ENCODE results near the gene DPYD. TPM values are rescaled to one million over a fixed set of nuclear protein-coding genes. Genes with fewer than 3 reads are reported as not detected.

DPYD gene
- total RNA-seq, 1 donor, result 81.4 TPM

DNA sequence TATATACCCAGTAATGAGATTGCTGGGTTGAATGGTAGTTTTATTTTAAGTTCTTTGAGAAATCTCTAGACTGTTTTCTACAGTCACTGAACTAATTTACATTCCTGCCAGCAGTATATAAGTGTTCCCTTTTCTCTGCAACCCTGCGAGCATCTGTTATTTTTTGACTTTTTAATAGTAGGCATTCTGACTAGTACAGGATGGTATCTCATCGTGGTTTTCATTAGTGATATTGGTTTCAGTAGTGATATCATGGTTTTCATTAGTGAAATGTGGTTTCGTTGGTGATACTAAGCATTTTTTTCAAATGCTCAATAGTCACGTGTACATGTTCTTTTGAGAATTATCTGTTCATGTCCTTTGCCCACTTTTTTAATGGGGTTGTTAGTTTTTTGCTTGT lies 882.4 kb downstream of the DPYD start:
- Histone ChIP-seq H3K4me3 (ENCODE audit: insufficient read depth, low read length) (no peak overlapping the region), H3K79me2 (ENCODE audit: insufficient read depth, low read length) (no peaks in the 10 kb centered on the region), H3K4me2 (ENCODE audit: insufficient read depth, low read length) (no peak overlapping the region), H3K27me3 (ENCODE audit: insufficient read depth, low read length) (no peaks in the 10 kb centered on the region), H3K27ac (ENCODE audit: low read depth, low read length) (no peak overlapping the region), H3K4me1 (ENCODE audit: insufficient read depth, low read length) (peaks cover 11% of the 10 kb centered on the region), H3K36me3 (ENCODE audit: insufficient read depth, low read length) (no peaks in the 10 kb centered on the region), H2AFZ (ENCODE audit: low read length) (no peak overlapping the region), H4K20me1 (ENCODE audit: insufficient read depth, low read length) (no peaks in the 10 kb centered on the region), H3K9me3 (ENCODE audit: low read depth, low read length) (peaks cover 2% of the 10 kb centered on the region)
- TF ChIP-seq, protein P1, sequence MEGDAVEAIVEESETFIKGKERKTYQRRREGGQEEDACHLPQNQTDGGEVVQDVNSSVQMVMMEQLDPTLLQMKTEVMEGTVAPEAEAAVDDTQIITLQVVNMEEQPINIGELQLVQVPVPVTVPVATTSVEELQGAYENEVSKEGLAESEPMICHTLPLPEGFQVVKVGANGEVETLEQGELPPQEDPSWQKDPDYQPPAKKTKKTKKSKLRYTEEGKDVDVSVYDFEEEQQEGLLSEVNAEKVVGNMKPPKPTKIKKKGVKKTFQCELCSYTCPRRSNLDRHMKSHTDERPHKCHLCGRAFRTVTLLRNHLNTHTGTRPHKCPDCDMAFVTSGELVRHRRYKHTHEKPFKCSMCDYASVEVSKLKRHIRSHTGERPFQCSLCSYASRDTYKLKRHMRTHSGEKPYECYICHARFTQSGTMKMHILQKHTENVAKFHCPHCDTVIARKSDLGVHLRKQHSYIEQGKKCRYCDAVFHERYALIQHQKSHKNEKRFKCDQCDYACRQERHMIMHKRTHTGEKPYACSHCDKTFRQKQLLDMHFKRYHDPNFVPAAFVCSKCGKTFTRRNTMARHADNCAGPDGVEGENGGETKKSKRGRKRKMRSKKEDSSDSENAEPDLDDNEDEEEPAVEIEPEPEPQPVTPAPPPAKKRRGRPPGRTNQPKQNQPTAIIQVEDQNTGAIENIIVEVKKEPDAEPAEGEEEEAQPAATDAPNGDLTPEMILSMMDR (IDR thresholded peaks at IDR 0.05; ENCODE audit: extremely low read depth, low read depth, low read length), result no peak
- no peak for DNase-seq (ENCODE audit: insufficient read length, low spot score, missing footprints)

DNA sequence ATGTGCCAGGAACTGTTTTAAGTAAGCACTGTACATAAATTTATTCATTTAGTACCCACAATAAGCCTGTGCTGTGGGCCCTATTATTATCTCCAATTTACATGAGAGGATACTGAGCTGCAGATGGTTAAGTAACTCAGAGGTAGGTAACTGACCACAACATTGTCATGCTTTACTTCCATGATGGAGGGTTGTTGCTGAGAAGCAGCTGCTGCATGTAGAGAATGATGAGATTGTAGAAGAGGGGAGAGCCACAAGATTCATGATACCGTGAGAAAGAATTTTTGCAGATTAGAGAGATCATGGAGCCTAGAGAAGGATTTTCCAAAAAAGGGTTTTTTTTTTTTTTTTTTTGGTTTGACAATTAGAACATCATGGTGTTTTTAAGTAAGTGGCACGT lies 886.2 kb downstream of the DPYD start:
- Histone ChIP-seq H2AFZ (ENCODE audit: low read length) (no peak overlapping the region), H3K27me3 (ENCODE audit: insufficient read depth, low read length) (no peaks in the 10 kb centered on the region), H3K36me3 (ENCODE audit: insufficient read depth, low read length) (no peaks in the 10 kb centered on the region), H3K4me3 (ENCODE audit: insufficient read depth, low read length) (no peak overlapping the region), H3K79me2 (ENCODE audit: insufficient read depth, low read length) (no peaks in the 10 kb centered on the region), H3K27ac (ENCODE audit: low read depth, low read length) (no peak overlapping the region), H3K4me2 (ENCODE audit: insufficient read depth, low read length) (no peak overlapping the region), H4K20me1 (ENCODE audit: insufficient read depth, low read length) (no peaks in the 10 kb centered on the region), H3K9me3 (ENCODE audit: low read depth, low read length) (no peaks in the 10 kb centered on the region), H3K4me1 (ENCODE audit: insufficient read depth, low read length) (no peaks in the 10 kb centered on the region)
- TF ChIP-seq, protein P1 (IDR thresholded peaks at IDR 0.05; ENCODE audit: extremely low read depth, low read depth, low read length), result no peak
- no peak for DNase-seq (ENCODE audit: insufficient read length, low spot score, missing footprints)

DNA sequence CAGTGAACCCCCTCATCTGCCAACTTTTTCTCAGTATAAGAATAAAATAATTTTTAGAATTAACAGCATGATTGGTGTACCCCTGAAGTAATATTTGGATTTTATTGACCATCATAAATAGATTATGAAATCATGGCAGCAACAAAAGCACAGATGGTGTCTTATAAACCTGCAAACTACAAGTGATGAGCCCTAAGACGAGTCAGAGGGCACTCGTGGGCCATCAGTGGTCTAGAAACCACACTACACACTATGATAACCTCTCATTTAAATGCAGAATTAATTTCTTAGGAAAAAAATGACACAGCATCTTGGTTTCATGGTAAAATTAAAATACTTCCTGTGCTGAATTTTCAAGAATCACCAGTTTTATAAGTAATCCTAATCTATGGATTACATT lies 886.9 kb downstream of the DPYD start:
- H3K9me3 ChIP-seq (ENCODE audit: low read depth, low read length), result no peaks in the 10 kb centered on the region
- H3K4me2 ChIP-seq (ENCODE audit: insufficient read depth, low read length), result no peak overlapping the region
- H4K20me1 ChIP-seq (ENCODE audit: insufficient read depth, low read length), result no peaks in the 10 kb centered on the region
- no peaks in the 10 kb centered on the region for H3K36me3 ChIP-seq (ENCODE audit: insufficient read depth, low read length)
- no peak overlapping the region for H3K4me3 ChIP-seq (ENCODE audit: insufficient read depth, low read length)
- H3K27ac ChIP-seq (ENCODE audit: low read depth, low read length), result no peak overlapping the region
- H3K4me1 ChIP-seq (ENCODE audit: insufficient read depth, low read length), result no peaks in the 10 kb centered on the region
- H3K79me2 ChIP-seq (ENCODE audit: insufficient read depth, low read length), result no peaks in the 10 kb centered on the region
- TF ChIP-seq, protein P1 (IDR thresholded peaks at IDR 0.05; ENCODE audit: extremely low read depth, low read depth, low read length), result no peak
- H2AFZ ChIP-seq (ENCODE audit: low read length), result peak overlapping the region; percentile 67
- no peaks in the 10 kb centered on the region for H3K27me3 ChIP-seq (ENCODE audit: insufficient read depth, low read length)
- DNase-seq (ENCODE audit: insufficient read length, low spot score, missing footprints), result no peak
